ENCODE results near the gene TM4SF1. TPM values are rescaled to one million over a fixed set of nuclear protein-coding genes. Genes with fewer than 3 reads are reported as not detected.

TM4SF1 gene
- total and polyA plus RNA-seq, 10 donors: 31.0 to 260 (median 123) TPM

DNA sequence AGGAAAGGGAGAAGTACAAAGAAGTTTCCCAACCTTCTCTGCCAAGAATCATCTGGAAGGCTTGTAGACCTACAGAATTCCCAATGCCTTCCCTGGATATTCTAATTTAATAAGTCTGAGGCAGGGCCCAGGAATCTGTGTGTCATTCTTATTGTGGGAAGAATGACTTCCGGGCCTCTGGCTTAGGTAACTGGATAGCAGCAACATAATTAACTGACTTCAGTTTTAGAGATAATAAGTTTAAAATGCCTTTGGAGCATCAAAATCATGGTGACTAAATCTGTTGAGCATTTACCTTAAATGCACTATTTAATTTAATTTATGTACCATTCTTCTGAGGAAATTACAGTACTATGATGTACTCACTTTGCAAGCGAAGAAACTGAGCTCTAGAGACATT, 44.3 kb upstream of the TM4SF1 start:
- Histone ChIP-seq H3K4me3 (no peak overlapping the region), H3K36me3 (no peaks in the 10 kb centered on the region), H3K27ac (no peak overlapping the region), H3K27me3 (replicated peaks in 1 of 7) (no peaks in the 10 kb centered on the region), H3K4me1 (peaks cover 0 to 24% (median 11%) of the 10 kb centered on the region in 6 donors), H3K9me3 (no peaks in the 10 kb centered on the region)
- DNase-seq: no peak
- intact Hi-C loops (cut with DNase I; ENCODE audit: low total_unique reads): no loop called here
- WGBS, 5 donors: 94 to 98% (median 96%) methylated on average over 2 of the region's 2 CpGs
- no peak for TF ChIP-seq POLR2AphosphoS5 (IDR thresholded peaks at IDR 0.05)
- TF ChIP-seq CTCF (IDR thresholded peaks at IDR 0.05 in 8 of 11, conservative IDR thresholded peaks at IDR 0.05 in 3 of 11): no peak
- TF ChIP-seq POLR2A (IDR thresholded peaks at IDR 0.05): no peak

GRCh38 chr3:149419816-149420215, 42.4 kb upstream of the TM4SF1 start:
- no peak for TF ChIP-seq CTCF (IDR thresholded peaks at IDR 0.05 in 8 of 11, conservative IDR thresholded peaks at IDR 0.05 in 3 of 11)
- no peak for TF ChIP-seq POLR2AphosphoS5 (IDR thresholded peaks at IDR 0.05)
- TF ChIP-seq POLR2A (IDR thresholded peaks at IDR 0.05): no peak
- H3K9me3 ChIP-seq: no peaks in the 10 kb centered on the region
- WGBS, 5 donors: 88 to 96% (median 92%) methylated on average over 4 of the region's 4 CpGs

DNA sequence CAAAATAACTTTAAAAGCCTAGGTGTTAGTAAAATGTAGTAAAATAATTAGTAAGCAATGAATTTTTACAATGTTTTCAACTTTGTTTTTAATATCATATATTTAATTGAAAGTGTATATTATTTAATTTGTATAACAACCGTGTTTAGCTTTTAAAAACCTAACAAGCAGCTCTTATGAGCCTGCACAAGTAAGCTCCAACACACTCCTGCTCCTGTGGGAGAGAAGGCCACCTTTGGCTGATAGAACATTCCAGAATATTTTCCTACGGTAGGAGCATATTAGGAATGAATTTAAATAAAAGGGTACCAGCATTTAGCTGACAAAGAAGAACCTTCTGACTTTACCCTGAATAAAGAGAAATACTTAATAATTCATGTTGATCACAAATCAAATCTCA, 40.3 kb upstream of the TM4SF1 start:
- Histone ChIP-seq H3K27ac (no peak overlapping the region), H3K4me3 (no peak overlapping the region), H3K27me3 (replicated peaks in 1 of 7) (no peaks in the 10 kb centered on the region), H3K4me1 (peaks cover 0 to 15% (median 4%) of the 10 kb centered on the region in 6 donors), H3K36me3 (no peaks in the 10 kb centered on the region), H3K9me3 (no peaks in the 10 kb centered on the region)
- WGBS, 5 donors: 91 to 94% (median 92%) methylated on average over 2 of the region's 2 CpGs
- DNase-seq: no peak
- TF ChIP-seq POLR2AphosphoS5 (IDR thresholded peaks at IDR 0.05) (no peak), CTCF (IDR thresholded peaks at IDR 0.05 in 8 of 11, conservative IDR thresholded peaks at IDR 0.05 in 3 of 11) (no peak), POLR2A (IDR thresholded peaks at IDR 0.05) (no peak)
- intact Hi-C loops (cut with DNase I; ENCODE audit: low total_unique reads): no loop called here

More at GRCh38 chr3:149419816-149420215, 42.4 kb upstream of the TM4SF1 start:
- H3K36me3 ChIP-seq: no peaks in the 10 kb centered on the region
- intact Hi-C loops (cut with DNase I; ENCODE audit: low total_unique reads): no loop called here
- H3K27me3 ChIP-seq (replicated peaks in 1 of 7): no peaks in the 10 kb centered on the region
- H3K27ac ChIP-seq: no peak overlapping the region
- DNase-seq: no peak
- H3K4me3 ChIP-seq: no peak overlapping the region
- peaks cover 0 to 8% (median 4%) of the 10 kb centered on the region in 6 donors for H3K4me1 ChIP-seq

- TF ChIP-seq CTCF (IDR thresholded peaks at IDR 0.05 in 8 of 11, conservative IDR thresholded peaks at IDR 0.05 in 3 of 11) (no peak), POLR2A (IDR thresholded peaks at IDR 0.05) (no peak), POLR2AphosphoS5 (IDR thresholded peaks at IDR 0.05) (no peak)
- DNase-seq: no peak
- no peak overlapping the region for H3K27ac ChIP-seq
- 65 to 75% (median 73%) methylated on average over 3 of the region's 3 CpGs for whole genome bisulfite sequencing, 5 donors
- H3K9me3 ChIP-seq: no peaks in the 10 kb centered on the region
- no peak overlapping the region for H3K4me3 ChIP-seq
- H3K27me3 ChIP-seq (replicated peaks in 1 of 7): no peaks in the 10 kb centered on the region
- intact Hi-C loops (cut with DNase I; ENCODE audit: low total_unique reads): no loop called here
- no peaks in the 10 kb centered on the region for H3K36me3 ChIP-seq
- peaks cover 0 to 15% (median 4%) of the 10 kb centered on the region in 6 donors for H3K4me1 ChIP-seq
These were observed 39.7 kb upstream of the TM4SF1 start for GRCh38 chr3:149417174-149417573.

Measured in spleen (tissue), 11 donors.